DOHH2 (cell line): ENCODE data around the gene NTNG1.

ENCODE experiments used
- EZH2phosphoT487 ChIP-seq: fragments of 200-600 bp; sonication (generic); IDR thresholded peaks from 2 replicates; pipeline ENCODE4 v1.6.1; 2017; ENCODE audit warnings: borderline replicate concordance, mild to moderate bottlenecking, antibody characterized with exemption, low read length, moderate library complexity, mixed read lengths
- TF ChIP-seq, protein P1 (sequence below): fragments of 200-600 bp; sonication (generic); IDR thresholded peaks from one replicate; pipeline ENCODE4 v1.5.1; 2014; ENCODE audit warnings: antibody characterized with exemption, mild to moderate bottlenecking, low read depth, low read length; ENCODE audit not compliant: poor library complexity, severe bottlenecking

DNA sequence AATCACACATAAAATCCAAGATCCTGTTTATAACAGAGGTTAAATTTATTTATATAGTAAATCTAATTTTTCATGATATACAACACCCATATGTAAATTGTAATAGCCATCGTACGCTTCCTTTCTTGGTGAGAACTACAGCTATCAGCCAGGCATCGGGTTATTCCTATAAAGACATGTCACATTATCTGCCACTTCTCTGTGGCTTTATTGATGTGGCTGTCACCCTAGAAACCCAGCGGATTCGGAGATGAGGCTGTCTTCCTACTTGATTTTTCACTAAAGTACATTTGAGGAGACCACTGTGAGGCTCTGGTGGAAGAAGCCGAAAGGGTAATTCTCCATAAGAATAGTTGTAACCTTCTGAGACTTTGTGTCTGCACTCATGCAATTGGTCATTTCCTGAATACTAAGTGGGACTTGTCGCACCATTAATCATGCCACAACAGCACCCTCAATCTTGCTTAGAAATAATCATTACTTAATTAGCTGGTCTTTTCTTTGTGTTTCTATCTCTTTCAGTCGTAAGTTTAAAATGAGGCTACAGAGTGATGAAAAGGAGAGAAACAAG, 106.0 kb downstream of the NTNG1 start:
- TF ChIP-seq, protein P1, sequence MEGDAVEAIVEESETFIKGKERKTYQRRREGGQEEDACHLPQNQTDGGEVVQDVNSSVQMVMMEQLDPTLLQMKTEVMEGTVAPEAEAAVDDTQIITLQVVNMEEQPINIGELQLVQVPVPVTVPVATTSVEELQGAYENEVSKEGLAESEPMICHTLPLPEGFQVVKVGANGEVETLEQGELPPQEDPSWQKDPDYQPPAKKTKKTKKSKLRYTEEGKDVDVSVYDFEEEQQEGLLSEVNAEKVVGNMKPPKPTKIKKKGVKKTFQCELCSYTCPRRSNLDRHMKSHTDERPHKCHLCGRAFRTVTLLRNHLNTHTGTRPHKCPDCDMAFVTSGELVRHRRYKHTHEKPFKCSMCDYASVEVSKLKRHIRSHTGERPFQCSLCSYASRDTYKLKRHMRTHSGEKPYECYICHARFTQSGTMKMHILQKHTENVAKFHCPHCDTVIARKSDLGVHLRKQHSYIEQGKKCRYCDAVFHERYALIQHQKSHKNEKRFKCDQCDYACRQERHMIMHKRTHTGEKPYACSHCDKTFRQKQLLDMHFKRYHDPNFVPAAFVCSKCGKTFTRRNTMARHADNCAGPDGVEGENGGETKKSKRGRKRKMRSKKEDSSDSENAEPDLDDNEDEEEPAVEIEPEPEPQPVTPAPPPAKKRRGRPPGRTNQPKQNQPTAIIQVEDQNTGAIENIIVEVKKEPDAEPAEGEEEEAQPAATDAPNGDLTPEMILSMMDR: no peak
- no peak for TF ChIP-seq EZH2phosphoT487
